Stimulated activated CD8-positive, alpha-beta memory T cell treated with anti-CD3 and anti-CD28 coated beads, Interleukin-15, amount 100 ng/mL, for 48 hours (primary cell): ENCODE measurements around the gene DYDC1.
"Not testable (repeated sequence)": the region's sequence is repeated elsewhere in the genome, so short reads cannot be mapped to it uniquely, and the experiment has no call there.

ENCODE experiments used
- DNase-seq, 2 donors: peaks; one replicate each; pipeline ENCODE4 v3.0.0-alpha.2; 2020; ENCODE audit warnings: low read depth in 2 of 2

The DYDC1 gene

GRCh38 chr10:80356563-80356988, at the start of gene DYDC1, which contains the start of gene DYDC2:
Gene DYDC1 (minus strand): TSS chr10:80356755. CDS start chr10:80352601, 4,154 bp downstream.
Gene DYDC2 (plus strand): TSS chr10:80356781. CDS start chr10:80362444, 5,663 bp downstream.
- DNase-seq = peak; percentile 36 to 52

GRCh38 chr10:80406204-80406603, 49.6 kb upstream of the DYDC1 start:
- DNase-seq = no peak

GRCh38 chr10:80405626-80406025, 49.1 kb upstream of the DYDC1 start:
- no peak for DNase-seq

- DNase-seq = no peak
Observed at GRCh38 chr10:80405035-80405434, 48.5 kb upstream of the DYDC1 start.

- DNase-seq = no peak
Observed at GRCh38 chr10:80400136-80400804, 43.7 kb upstream of the DYDC1 start.

- DNase-seq = no peak
Observed at GRCh38 chr10:80397014-80397413, 40.5 kb upstream of the DYDC1 start.

GRCh38 chr10:80394358-80394916, 37.9 kb upstream of the DYDC1 start:
- no peak for DNase-seq

- no peak for DNase-seq
Observed at GRCh38 chr10:80392250-80392649, 35.7 kb upstream of the DYDC1 start.

- DNase-seq = no peak
Observed at GRCh38 chr10:80390740-80391139, 34.2 kb upstream of the DYDC1 start.

- no peak for DNase-seq
Observed at GRCh38 chr10:80382989-80383388, 26.4 kb upstream of the DYDC1 start.

- DNase-seq = no peak
Observed at GRCh38 chr10:80380185-80380584, 23.6 kb upstream of the DYDC1 start.

- no peak for DNase-seq
Observed at GRCh38 chr10:80379701-80380100, 23.1 kb upstream of the DYDC1 start.

- DNase-seq = no peak
Observed at GRCh38 chr10:80373502-80373901, 16.9 kb upstream of the DYDC1 start.

- DNase-seq = no peak
Observed at GRCh38 chr10:80372675-80373074, 16.1 kb upstream of the DYDC1 start.

GRCh38 chr10:80371467-80371866, 14.9 kb upstream of the DYDC1 start:
- no peak for DNase-seq

GRCh38 chr10:80365510-80365909, 9.0 kb upstream of the DYDC1 start:
- no peak for DNase-seq

GRCh38 chr10:80359644-80360043, 3.1 kb upstream of the DYDC1 start:
- DNase-seq = no peak

- DNase-seq = not testable (repeated sequence)
Observed at GRCh38 chr10:80358925-80359324, 2.4 kb upstream of the DYDC1 start.

- no peak for DNase-seq
Observed at GRCh38 chr10:80357851-80358125, 1.2 kb upstream of the DYDC1 start.

- DNase-seq = no peak
Observed at GRCh38 chr10:80356989-80357850, 665 bp upstream of the DYDC1 start.

- no peak for DNase-seq
Observed at GRCh38 chr10:80351220-80351619, 5.3 kb downstream of the DYDC1 start.

- DNase-seq = no peak
Observed at GRCh38 chr10:80350251-80350650, 6.3 kb downstream of the DYDC1 start.

- no peak for DNase-seq
Observed at GRCh38 chr10:80344912-80345311, 11.6 kb downstream of the DYDC1 start.
